Measurements from ENCODE around the gene ITGA5.

GRCh38 chr12:54432815-54433164 is 13.7 kb upstream of the ITGA5 start:
- TF ChIP-seq XRCC5 (IDR thresholded peaks at IDR 0.05; ENCODE audit: low read depth, low read length), result no peak
- TF ChIP-seq TAF1 (IDR thresholded peaks at IDR 0.05; ENCODE audit: control insufficient read depth, extremely low read depth, insufficient read depth, low read length, severe bottlenecking), result no peak
- no peak for TF ChIP-seq MTA1 (IDR thresholded peaks at IDR 0.05; ENCODE audit: borderline replicate concordance)
- TF ChIP-seq CTCF (IDR thresholded peaks at IDR 0.05 in 2 of 3, conservative IDR thresholded peaks at IDR 0.05 in 1 of 3; ENCODE audit: insufficient read depth in 2 of 3, low read depth in 1 of 3, low read length in 3 of 3), result no peak
- no peak for TF ChIP-seq HDGF (IDR thresholded peaks at IDR 0.05)
